IMR-90 (cell line): ENCODE results near the gene LRCOL1. TPM values are rescaled to one million over a fixed set of nuclear protein-coding genes. Genes with fewer than 3 reads are reported as not detected.

Source experiments
- ATAC-seq: fragments of 200-7000 bp; cut with Tn5 transposase; 2 replicates; pipeline ENCODE4 v1.9.1; 2020; ENCODE audit warnings: low read depth, mild to moderate bottlenecking, moderate library complexity
- BruUV-seq: library from RNA; stranded (reverse); fragments of 400-500 nt; replicated peaks from 2 replicates; lab custom pipeline; 2021; lab: Mats Ljungman, UMichigan
- CTCF ChIA-PET: fragments of 300-600 bp; formaldehyde crosslinking; extraction: SDS; loops from one replicate; lab custom pipeline; 2021; ENCODE audit warnings: antibody characterized with exemption; lab: Yijun Ruan, JAX
- POLR2A ChIA-PET: fragments of 300-600 bp; sonication (Branson Sonifier 250); formaldehyde crosslinking; loops from one replicate; lab custom pipeline; 2022; ENCODE audit warnings: antibody characterized with exemption; ENCODE audit not compliant: unreplicated experiment; lab: Charles Lee
- DNase-seq: peaks from one replicate; pipeline ENCODE4 v3.0.0; 2013
- H2AFZ ChIP-seq: replicated peaks from 2 replicates; pipeline ENCODE3; 2013; ENCODE audit warnings: low read length, mild to moderate bottlenecking; ENCODE audit not compliant: poor library complexity
- H2AK5ac ChIP-seq: 2 replicates; pipeline ENCODE4 v1.6.1; 2013; ENCODE audit warnings: low read depth, low read length, inconsistent platforms
- H2AK9ac ChIP-seq: replicated peaks from 2 replicates; pipeline ENCODE3; 2013; ENCODE audit warnings: mild to moderate bottlenecking, low read depth, low read length, moderate library complexity; ENCODE audit not compliant: poor library complexity
- H2BK120ac ChIP-seq: 2 replicates; pipeline ENCODE4 v1.6.1; 2013; ENCODE audit warnings: low read depth, low read length, inconsistent platforms
- H2BK15ac ChIP-seq: 3 replicates; pipeline ENCODE4 v1.6.1; 2013; ENCODE audit warnings: low read depth, low read length, inconsistent platforms
- H2BK20ac ChIP-seq: 2 replicates; pipeline ENCODE4 v1.6.1; 2013; ENCODE audit warnings: low read depth, mild to moderate bottlenecking, inconsistent platforms, low read length, moderate library complexity
- H2BK5ac ChIP-seq: 2 replicates; pipeline ENCODE4 v1.6.1; 2013; ENCODE audit warnings: mild to moderate bottlenecking, low read depth, low read length, inconsistent platforms; ENCODE audit not compliant: poor library complexity, severe bottlenecking
- H3K14ac ChIP-seq: replicated peaks from 2 replicates; pipeline ENCODE4 v1.6.1; 2013; ENCODE audit warnings: low read depth, low read length, inconsistent platforms
- H3K18ac ChIP-seq: 2 replicates; pipeline ENCODE4 v1.6.1; 2013; ENCODE audit warnings: low read depth, low read length, control low read depth
- H3K23ac ChIP-seq: 2 replicates; pipeline ENCODE4 v1.6.1; 2013; ENCODE audit warnings: low read depth, low read length, inconsistent platforms
- H3K27ac ChIP-seq: 2 replicates; pipeline ENCODE4 v1.5.1; 2013; ENCODE audit warnings: mild to moderate bottlenecking, control low read depth, low read length; ENCODE audit not compliant: insufficient read depth
- H3K27me3 ChIP-seq: 2 replicates; pipeline ENCODE4 v1.6.1; 2013; ENCODE audit warnings: low read length; ENCODE audit not compliant: control insufficient read depth, insufficient read depth
- H3K36me3 ChIP-seq: 2 replicates; pipeline ENCODE4 v1.6.1; 2013; ENCODE audit warnings: low read length, mixed read lengths; ENCODE audit not compliant: control insufficient read depth, insufficient read depth
- H3K4ac ChIP-seq: 2 replicates; pipeline ENCODE4 v1.6.1; 2013; ENCODE audit warnings: low read depth, low read length, inconsistent platforms
- H3K4me1 ChIP-seq: 2 replicates; pipeline ENCODE4 v1.6.1; 2013; ENCODE audit warnings: low read length, mixed read lengths; ENCODE audit not compliant: control insufficient read depth, insufficient read depth
- H3K4me2 ChIP-seq: 2 replicates; pipeline ENCODE4 v1.6.1; 2013; ENCODE audit warnings: low read depth, mild to moderate bottlenecking, control low read depth, low read length, moderate library complexity
- H3K4me3 ChIP-seq: 2 replicates; pipeline ENCODE4 v1.5.1; 2013; ENCODE audit warnings: low read depth, mild to moderate bottlenecking, control low read depth, low read length, moderate library complexity; ENCODE audit not compliant: insufficient read depth
- H3K56ac ChIP-seq: 2 replicates; pipeline ENCODE4 v1.6.1; 2013; ENCODE audit warnings: low read length, inconsistent platforms; ENCODE audit not compliant: insufficient read depth; ENCODE audit errors: extremely low read depth
- H3K79me1 ChIP-seq, 2 experiments: 2 replicates each; pipeline ENCODE4 v1.6.1; 2013; ENCODE audit warnings: low read length in 2 of 2, inconsistent platforms in 1 of 2, low read depth in 1 of 2
- H3K9ac ChIP-seq: 2 replicates; pipeline ENCODE4 v1.6.1; 2013; ENCODE audit warnings: low read depth, low read length, control low read depth
- H3K9me1 ChIP-seq: 2 replicates; pipeline ENCODE4 v1.6.1; 2013; ENCODE audit warnings: low read length, inconsistent platforms; ENCODE audit not compliant: insufficient read depth
- H3K9me3 ChIP-seq: 2 replicates; pipeline ENCODE4 v1.6.1; 2013; ENCODE audit warnings: low read length; ENCODE audit not compliant: control insufficient read depth, insufficient read depth
- H4K20me1 ChIP-seq: 2 replicates; pipeline ENCODE4 v1.6.1; 2013; ENCODE audit warnings: low read length, inconsistent platforms; ENCODE audit not compliant: insufficient read depth
- H4K5ac ChIP-seq: 2 replicates; pipeline ENCODE4 v1.6.1; 2013; ENCODE audit warnings: mild to moderate bottlenecking, low read depth, low read length, control low read depth
- H4K8ac ChIP-seq, 2 experiments: 2 replicates each; pipeline ENCODE4 v1.6.1; 2013; ENCODE audit warnings: low read depth in 2 of 2, low read length in 2 of 2, control low read depth in 1 of 2, inconsistent platforms in 1 of 2
- H4K91ac ChIP-seq: 2 replicates; pipeline ENCODE4 v1.6.1; 2013; ENCODE audit warnings: low read depth, low read length, inconsistent platforms; ENCODE audit not compliant: insufficient read depth
- BHLHE40 ChIP-seq: fragments of 150-350 bp; IDR thresholded peaks from 2 replicates; pipeline ENCODE4 v1.6.1; 2016; ENCODE audit warnings: mild to moderate bottlenecking, low read depth, low read length
- MAFK ChIP-seq: IDR thresholded peaks from 2 replicates; pipeline ENCODE4 v1.6.1; 2012; ENCODE audit warnings: low read depth, low read length, improper control_type of control experiment
- MAZ ChIP-seq: IDR thresholded peaks from 2 replicates; pipeline ENCODE4 v1.6.1; 2012; ENCODE audit warnings: low read depth, mild to moderate bottlenecking, low read length, improper control_type of control experiment, moderate library complexity, borderline replicate concordance
- POLR2A ChIP-seq: IDR thresholded peaks from 2 replicates; pipeline ENCODE4 v1.6.1; 2012; ENCODE audit warnings: mild to moderate bottlenecking, low read depth, low read length
- RAD21 ChIP-seq: IDR thresholded peaks from 2 replicates; pipeline ENCODE4 v1.6.1; 2012; ENCODE audit warnings: low read length, improper control_type of control experiment
- RCOR1 ChIP-seq: IDR thresholded peaks from 2 replicates; pipeline ENCODE4 v1.6.1; 2012; ENCODE audit warnings: mild to moderate bottlenecking, low read length, improper control_type of control experiment; ENCODE audit not compliant: insufficient replicate concordance
- WGBS, 2 experiments: methylation state at CpG; one replicate each; pipeline versions ENCODE4 v1.1.5 to v1.1.7; 2013; ENCODE audit warnings: missing lambda C conversion rate in 2 of 2; ENCODE audit not compliant: insufficient read length in 1 of 2; ENCODE audit errors: extremely low coverage in 2 of 2; 5-methylcytosine and 5-hydroxymethylcytosine counted together
- dilution Hi-C: fragments of 300-500 bp; cut with HindIII; formaldehyde crosslinking; loops from one replicate; pipeline ENCODE4 v1.14.3; 2018; ENCODE audit warnings: low sequenced_read_pairs; ENCODE audit not compliant: unreplicated experiment
- in situ Hi-C: fragments of 300-500 bp; cut with MboI; formaldehyde crosslinking; loops from 3 replicates; pipeline ENCODE4 v1.14.3; 2019; ENCODE audit warnings: low sequenced_read_pairs, inconsistent platforms, mixed read lengths
- intact Hi-C: fragments of 100-400 bp; cut with micrococcal nuclease; formaldehyde crosslinking; loops from 2 replicates; pipeline ENCODE4 v1.10.0; 2022
- polyA plus RNA-seq, 3 experiments: library from polyadenylated mRNA; depleted of rRNA; stranded (reverse); fragments of >200 nt; gene quantifications; 2 replicates each; pipeline ENCODE4 v1.2.3, GENCODE V29; 2012; ENCODE audit warnings: low replicate concordance in 1 of 3
- total RNA-seq: library from RNA; depleted of rRNA; stranded (reverse); fragments of >200 nt; gene quantifications from 2 replicates; pipeline ENCODE4 v1.2.3, GENCODE V29; 2012
- TF ChIP-seq, protein P1 (sequence below): conservative IDR thresholded peaks from 2 replicates; pipeline ENCODE4 v1.5.1; 2012; ENCODE audit warnings: mild to moderate bottlenecking, low read depth, low read length, improper control_type of control experiment
- TF ChIP-seq, protein P2 (sequence below): fragments of 150-350 bp; IDR thresholded peaks from 2 replicates; pipeline ENCODE4 v1.6.1; 2017; ENCODE audit warnings: mild to moderate bottlenecking, antibody characterized with exemption, low read length, low read depth

Gene LRCOL1
- total and polyA plus RNA-seq, 2 of the 4 experiments (the other 2 are of a cell fraction): 1.0 TPM; not detected in 1

DNA sequence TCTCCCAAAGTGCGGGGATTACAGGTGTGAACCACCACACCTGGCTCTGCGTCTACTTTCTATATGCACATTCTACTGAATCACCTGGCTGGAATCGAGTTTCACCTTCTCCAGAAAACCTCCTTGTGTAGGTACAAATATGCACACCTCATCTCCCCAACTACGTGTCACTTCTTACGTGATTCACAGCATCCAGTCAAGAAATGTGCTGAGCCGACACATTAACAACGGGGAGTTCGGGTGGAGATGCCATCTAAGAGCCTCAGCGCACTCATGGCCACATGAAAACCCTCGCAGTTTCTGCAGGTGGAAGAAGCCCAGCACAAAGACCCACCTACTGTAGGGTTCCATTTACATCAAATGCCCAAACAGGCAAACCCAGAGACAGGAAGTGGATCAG lies 37.5 kb upstream of the LRCOL1 start:
- POLR2A ChIA-PET: no interaction called here
- CTCF ChIA-PET: no interaction called here
- Histone ChIP-seq H4K5ac (no peak overlapping the region), H2BK15ac (no peak overlapping the region), H3K9ac (no peak overlapping the region), H4K20me1 (no peaks in the 10 kb centered on the region; the same call in 1 of the 2 replicates), H3K4me3 (no peak overlapping the region), H3K27me3 (no peaks in the 10 kb centered on the region), H3K79me1 (no peaks in the 10 kb centered on the region), H3K18ac (no peak overlapping the region), H2BK20ac (no peak overlapping the region), H2BK5ac (no peak overlapping the region), H3K27ac (no peak overlapping the region), H3K9me1 (no peaks in the 10 kb centered on the region), H4K8ac (no peak overlapping the region), H3K56ac (no peak overlapping the region), H2AK9ac (peak overlapping the region; percentile 26), H3K36me3 (peaks cover 32% of the 10 kb centered on the region), H3K23ac (no peak overlapping the region), H3K9me3 (no peaks in the 10 kb centered on the region), H3K4ac (no peak overlapping the region), H3K4me1 (no peaks in the 10 kb centered on the region), H2AFZ (no peak overlapping the region), H3K14ac (no peak overlapping the region), H3K4me2 (no peak overlapping the region), H2BK120ac (no peak overlapping the region), H4K91ac (no peak overlapping the region), H2AK5ac (no peak overlapping the region)
- BruUV-seq: no TSS peak
- WGBS, 2 experiments: 96% methylated on average over 8 of the region's 10 CpGs; no CpG with 5 or more reads in 1 of the 2 experiments
- dilution Hi-C loops: no loop called here
- DNase-seq (no peak), ATAC-seq (no peak)
- TF ChIP-seq MAFK (peak; percentile 47; the same call in 1 of the 2 replicates), RAD21 (no peak), MAZ (no peak), RCOR1 (no peak), POLR2A (no peak), BHLHE40 (no peak)
- TF ChIP-seq, protein P1, sequence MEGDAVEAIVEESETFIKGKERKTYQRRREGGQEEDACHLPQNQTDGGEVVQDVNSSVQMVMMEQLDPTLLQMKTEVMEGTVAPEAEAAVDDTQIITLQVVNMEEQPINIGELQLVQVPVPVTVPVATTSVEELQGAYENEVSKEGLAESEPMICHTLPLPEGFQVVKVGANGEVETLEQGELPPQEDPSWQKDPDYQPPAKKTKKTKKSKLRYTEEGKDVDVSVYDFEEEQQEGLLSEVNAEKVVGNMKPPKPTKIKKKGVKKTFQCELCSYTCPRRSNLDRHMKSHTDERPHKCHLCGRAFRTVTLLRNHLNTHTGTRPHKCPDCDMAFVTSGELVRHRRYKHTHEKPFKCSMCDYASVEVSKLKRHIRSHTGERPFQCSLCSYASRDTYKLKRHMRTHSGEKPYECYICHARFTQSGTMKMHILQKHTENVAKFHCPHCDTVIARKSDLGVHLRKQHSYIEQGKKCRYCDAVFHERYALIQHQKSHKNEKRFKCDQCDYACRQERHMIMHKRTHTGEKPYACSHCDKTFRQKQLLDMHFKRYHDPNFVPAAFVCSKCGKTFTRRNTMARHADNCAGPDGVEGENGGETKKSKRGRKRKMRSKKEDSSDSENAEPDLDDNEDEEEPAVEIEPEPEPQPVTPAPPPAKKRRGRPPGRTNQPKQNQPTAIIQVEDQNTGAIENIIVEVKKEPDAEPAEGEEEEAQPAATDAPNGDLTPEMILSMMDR: no peak
- TF ChIP-seq, protein P2, sequence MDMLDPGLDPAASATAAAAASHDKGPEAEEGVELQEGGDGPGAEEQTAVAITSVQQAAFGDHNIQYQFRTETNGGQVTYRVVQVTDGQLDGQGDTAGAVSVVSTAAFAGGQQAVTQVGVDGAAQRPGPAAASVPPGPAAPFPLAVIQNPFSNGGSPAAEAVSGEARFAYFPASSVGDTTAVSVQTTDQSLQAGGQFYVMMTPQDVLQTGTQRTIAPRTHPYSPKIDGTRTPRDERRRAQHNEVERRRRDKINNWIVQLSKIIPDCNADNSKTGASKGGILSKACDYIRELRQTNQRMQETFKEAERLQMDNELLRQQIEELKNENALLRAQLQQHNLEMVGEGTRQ: no peak
- in situ Hi-C loops: no loop called here
- intact Hi-C loops: no loop called here
